Caco-2 (cell line): ENCODE data around the gene COQ9. TPM values are rescaled to one million over a fixed set of nuclear protein-coding genes. Genes with fewer than 3 reads are reported as not detected.

Experiments
- BruUV-seq: library from RNA; stranded (reverse); fragments of 400-500 nt; replicated peaks from 2 replicates; lab custom pipeline; 2021; lab: Mats Ljungman, UMichigan
- CTCF ChIA-PET: fragments of 300-600 bp; sonication (Branson Sonifier 250); formaldehyde crosslinking; loops from one replicate; lab custom pipeline; 2022; ENCODE audit warnings: antibody characterized with exemption; lab: Charles Lee
- POLR2A ChIA-PET: fragments of 300-600 bp; sonication (Branson Sonifier 250); formaldehyde crosslinking; loops from one replicate; lab custom pipeline; 2022; ENCODE audit warnings: antibody characterized with exemption; lab: Charles Lee
- DNase-seq, 2 experiments: peaks; one replicate each; pipeline versions ENCODE4 v3.0.0 to v3.0.0-alpha.2; 2020 to 2022
- H3K27me3 ChIP-seq: replicated peaks from 2 replicates; pipeline ENCODE4 v1.6.0; 2011; ENCODE audit warnings: low read length; ENCODE audit not compliant: control insufficient read depth, insufficient read depth
- H3K36me3 ChIP-seq: 2 replicates; pipeline ENCODE4 v1.5.1; 2011; ENCODE audit warnings: low read length; ENCODE audit not compliant: control insufficient read depth, insufficient read depth
- H3K4me1 ChIP-seq: fragments of 250-450 bp; sonication (Bioruptor Pico); 2 replicates; pipeline ENCODE4 v1.5.1; 2020; ENCODE audit warnings: mild to moderate bottlenecking
- H3K4me3 ChIP-seq: 2 replicates; pipeline ENCODE4 v1.5.1; 2011; ENCODE audit warnings: low read depth, mild to moderate bottlenecking, control low read depth, low read length
- H3K9me3 ChIP-seq: fragments of 250-450 bp; sonication (Bioruptor Pico); 2 replicates; pipeline ENCODE4 v1.5.1; 2020; ENCODE audit warnings: mild to moderate bottlenecking, moderate library complexity
- H3K27ac Mint-ChIP-seq: one replicate; pipeline ENCODE4 v1.8.0; 2022; ENCODE audit warnings: mixed read lengths; ENCODE audit not compliant: unreplicated experiment
- H3K27me3 Mint-ChIP-seq: one replicate; pipeline ENCODE4 v1.8.0; 2022; ENCODE audit warnings: mixed read lengths; ENCODE audit not compliant: insufficient read depth, unreplicated experiment
- H3K36me3 Mint-ChIP-seq: one replicate; pipeline ENCODE4 v1.8.0; 2022; ENCODE audit warnings: mild to moderate bottlenecking, mixed read lengths; ENCODE audit not compliant: insufficient read depth, unreplicated experiment
- H3K4me1 Mint-ChIP-seq: one replicate; pipeline ENCODE4 v1.8.0; 2022; ENCODE audit warnings: low read depth, mixed read lengths; ENCODE audit not compliant: unreplicated experiment
- H3K4me3 Mint-ChIP-seq: one replicate; pipeline ENCODE4 v1.8.0; 2022; ENCODE audit warnings: mild to moderate bottlenecking, moderate library complexity, mixed read lengths; ENCODE audit not compliant: unreplicated experiment
- H3K9me3 Mint-ChIP-seq: one replicate; pipeline ENCODE4 v1.8.0; 2022; ENCODE audit warnings: mixed read lengths; ENCODE audit not compliant: unreplicated experiment
- CTCF ChIP-seq, 2 experiments: fragments of 200-600 bp in 1 of 2; IDR thresholded peaks; 1 replicate in 1 of 2; 2 replicates in 1 of 2; pipeline versions ENCODE4 v1.5.1 to v1.8.0; 2011 to 2022; ENCODE audit warnings: antibody characterized with exemption in 1 of 2, control low read depth in 1 of 2, inconsistent platforms in 1 of 2, low read depth in 1 of 2, low read length in 1 of 2, mild to moderate bottlenecking in 1 of 2, moderate library complexity in 1 of 2; ENCODE audit not compliant: insufficient read depth in 1 of 2, severe bottlenecking in 1 of 2, unreplicated experiment in 1 of 2
- intact Hi-C: fragments of 100-400 bp; cut with micrococcal nuclease; formaldehyde crosslinking; loops from one replicate; pipeline ENCODE4 v1.10.0; 2022; ENCODE audit not compliant: unreplicated experiment
- total RNA-seq: library from RNA; stranded (reverse); gene quantifications from 2 replicates; pipeline ENCODE4 v1.2.3, GENCODE V29; 2022

The COQ9 gene
- total RNA-seq, 1 experiment from 2014 or later: 50.9 TPM

- ChIA-PET POLR2A (interaction anchor here (0.6 kb wide), 1 partner anchor 43 kb away, joined by 3 read pairs; no protein-coding TSS in a partner anchor), CTCF (interaction anchor here (2.8 kb wide), 1 partner anchor 34 kb away, joined by 17 read pairs; no protein-coding TSS in a partner anchor)
- Histone ChIP-seq H3K4me1 (peaks cover 40% of the 10 kb centered on the region), H3K9me3 (no peaks in the 10 kb centered on the region), H3K27me3 (no peaks in the 10 kb centered on the region), H3K4me3 (peak overlapping the region; percentile 67), H3K36me3 (no peaks in the 10 kb centered on the region)
- BruUV-seq: no TSS peak
- Mint-ChIP-seq H3K4me1 (peaks cover 41% of the 10 kb centered on the region), H3K27ac (peak overlapping the region; percentile 94), H3K4me3 (peak overlapping the region; percentile 95), H3K9me3 (no peaks in the 10 kb centered on the region), H3K27me3 (no peaks in the 10 kb centered on the region), H3K36me3 (peaks cover 16% of the 10 kb centered on the region)
- intact Hi-C loops: no loop called here
- peak in 1 of 2 experiments; percentile 32 for DNase-seq
- TF ChIP-seq CTCF (IDR thresholded peaks at IDR 0.05; ENCODE audit: insufficient read depth in 1 of 2, low read depth in 1 of 2, low read length in 1 of 2, severe bottlenecking in 1 of 2, unreplicated experiment in 1 of 2): no peak
Measured at GRCh38 chr16:57485091-57485915, 38.0 kb downstream of the COQ9 start.

DNA sequence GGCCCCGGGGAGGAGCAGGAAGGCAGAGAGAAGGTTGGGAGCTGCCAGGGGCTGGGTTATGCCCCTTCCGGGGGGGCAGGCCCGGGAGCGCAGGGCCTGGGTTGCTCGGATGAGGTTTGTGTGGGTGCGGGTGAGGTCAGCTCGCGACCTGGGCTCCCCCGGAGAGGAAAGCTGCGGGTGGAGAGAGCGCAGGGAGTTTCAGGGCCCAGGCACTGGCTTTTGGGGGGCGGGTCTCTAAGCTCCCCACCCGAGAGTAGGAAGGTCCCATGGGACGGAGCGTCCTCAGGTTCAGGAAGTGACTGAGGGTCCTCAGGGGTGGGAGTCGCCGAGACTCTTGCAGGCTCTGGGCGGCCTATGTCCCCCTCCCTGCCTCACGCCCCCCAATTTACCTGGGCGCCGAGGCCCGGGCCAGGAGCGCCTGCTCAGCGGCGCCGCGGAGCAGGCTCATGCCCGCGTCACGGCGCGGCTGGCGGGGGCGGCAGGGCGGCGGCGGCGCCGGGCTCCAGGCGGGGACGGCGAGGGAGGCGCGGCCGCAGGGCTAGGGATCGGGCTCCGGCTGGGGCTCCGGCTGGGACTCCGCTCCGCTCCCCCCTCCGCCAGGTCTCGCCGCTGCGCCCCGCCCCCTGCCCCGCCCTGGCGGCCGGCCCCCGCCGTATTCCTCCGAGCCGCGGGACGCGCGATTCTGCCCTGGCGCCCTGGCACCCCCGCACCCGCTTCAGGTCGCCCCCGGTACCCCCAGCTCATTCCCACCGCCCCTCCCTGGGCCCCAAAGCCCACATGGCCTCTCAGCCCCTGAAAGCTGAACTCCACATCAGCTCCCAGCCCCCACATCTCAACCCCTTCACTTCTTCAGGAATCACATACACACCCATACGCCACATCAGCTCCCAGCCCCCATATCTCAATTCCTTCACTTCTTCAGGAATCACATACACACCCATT is 38.9 kb downstream of the COQ9 start, which contains the start of gene DOK4:
TSS of gene DOK4 (minus strand) at position 578 of the 942 bp plus-strand sequence. CDS start 6,986 bp downstream, outside the sequence.
- Mint-ChIP-seq H3K27ac (peak within 1 kb of the TSS; percentile 94), H3K27me3 (no peaks in the 10 kb centered on the region), H3K4me1 (peaks cover 32% of the 10 kb centered on the region), H3K36me3 (peaks cover 10% of the 10 kb centered on the region), H3K9me3 (no peaks in the 10 kb centered on the region), H3K4me3 (peak within 1 kb of the TSS; percentile 95)
- Histone ChIP-seq H3K9me3 (no peaks in the 10 kb centered on the region), H3K4me3 (peak within 1 kb of the TSS; percentile 67), H3K36me3 (no peaks in the 10 kb centered on the region), H3K4me1 (peaks cover 31% of the 10 kb centered on the region), H3K27me3 (no peaks in the 10 kb centered on the region)
- ChIA-PET POLR2A (interaction anchor here (0.6 to 1.6 kb wide), 3 partner anchors 24 to 42 kb away, joined by 3 to 5 read pairs (median 3); partner anchors contain the start of gene POLR2C), CTCF (interaction anchor here (0.7 to 2.8 kb wide), 2 partner anchors 11 to 33 kb away, joined by 5 to 17 read pairs; no protein-coding TSS in a partner anchor)
- peak; percentile 83 to 93 for DNase-seq
- TSS peak; percentile 49 for BruUV-seq
- intact Hi-C loops: no loop called here
- no peak for TF ChIP-seq CTCF (IDR thresholded peaks at IDR 0.05; ENCODE audit: insufficient read depth in 1 of 2, low read depth in 1 of 2, low read length in 1 of 2, severe bottlenecking in 1 of 2, unreplicated experiment in 1 of 2)
